Endometrial microvascular endothelial cells (primary cell): ENCODE data around the gene SNRNP48. TPM values are rescaled to one million over a fixed set of nuclear protein-coding genes. Genes with fewer than 3 reads are reported as not detected.

Experiments used
- total RNA-seq: library from RNA; depleted of rRNA; stranded (reverse); fragments of >200 nt; gene quantifications from one replicate; pipeline ENCODE4 v1.2.3, GENCODE V29; 2015; ENCODE audit errors: inconsistent ontology term

SNRNP48 gene
- total RNA-seq, 1 donor from 2014 or later = 8.5 TPM

Other genes with a start within 250 kb of the SNRNP48 start
- gene CAGE1, start 200.5 kb upstream of the SNRNP48 start, total RNA-seq = not detected
- gene RIOK1, start 200.4 kb upstream of the SNRNP48 start, total RNA-seq = 16.2 TPM
- 1.2 TPM for gene DSP, start 48.5 kb upstream of the SNRNP48 start, total RNA-seq
- gene BMP6, start 135.9 kb downstream of the SNRNP48 start, total RNA-seq = 66.6 TPM